OCI-LY1 (cell line): ENCODE data around the gene BET1.

Experiments
- H2AFZ ChIP-seq: fragments of 200-600 bp; sonication (generic), shearing (Covaris generic); 2 replicates; pipeline ENCODE4 v1.6.0; 2014; ENCODE audit warnings: antibody characterized with exemption, mild to moderate bottlenecking, low read length
- H3F3A ChIP-seq: fragments of 200-600 bp; sonication (generic), shearing (Covaris generic); 2 replicates; pipeline ENCODE4 v1.6.0; 2014; ENCODE audit warnings: mild to moderate bottlenecking, antibody characterized with exemption, low read length, moderate library complexity; ENCODE audit not compliant: insufficient read depth
- H3K27ac ChIP-seq: fragments of 200-600 bp; sonication (generic); 2 replicates; pipeline ENCODE4 v1.5.1; 2014; ENCODE audit warnings: low read length, mixed run types, mild to moderate bottlenecking, low read depth; ENCODE audit not compliant: poor library complexity, severe bottlenecking
- H3K27me3 ChIP-seq: fragments of 200-600 bp; sonication (generic); 2 replicates; pipeline ENCODE4 v1.6.0; 2014; ENCODE audit warnings: antibody characterized with exemption, mild to moderate bottlenecking, low read length, moderate library complexity; ENCODE audit not compliant: insufficient read depth
- H3K36me3 ChIP-seq: fragments of 200-600 bp; sonication (generic); 2 replicates; pipeline ENCODE4 v1.6.1; 2014; ENCODE audit warnings: mild to moderate bottlenecking, antibody characterized with exemption, low read length, moderate library complexity, mixed read lengths; ENCODE audit not compliant: insufficient read depth
- H3K4me1 ChIP-seq: fragments of 200-600 bp; sonication (generic); 2 replicates; pipeline ENCODE4 v1.5.1; 2014; ENCODE audit warnings: mild to moderate bottlenecking, low read length, moderate library complexity; ENCODE audit not compliant: insufficient read depth, severe bottlenecking
- H3K4me2 ChIP-seq: fragments of 200-600 bp; sonication (generic), shearing (Covaris generic); 2 replicates; pipeline ENCODE4 v1.6.1; 2014; ENCODE audit warnings: low read length
- H3K4me3 ChIP-seq: fragments of 200-600 bp; sonication (generic); 2 replicates; pipeline ENCODE4 v1.5.1; 2014; ENCODE audit warnings: low read length, low read depth, mild to moderate bottlenecking, mixed read lengths; ENCODE audit not compliant: poor library complexity, severe bottlenecking
- H3K79me2 ChIP-seq: fragments of 200-600 bp; shearing (Covaris generic); 2 replicates; pipeline ENCODE4 v1.6.1; 2016; ENCODE audit warnings: mixed run types, low read length, mixed read lengths; ENCODE audit not compliant: insufficient read depth
- H3K9ac ChIP-seq: fragments of 200-600 bp; sonication (generic), shearing (Covaris generic); 2 replicates; pipeline ENCODE4 v1.6.1; 2014; ENCODE audit warnings: mild to moderate bottlenecking, low read length, mixed read lengths
- H3K9me2 ChIP-seq: fragments of 200-600 bp; sonication (generic), shearing (Covaris generic); 2 replicates; pipeline ENCODE4 v1.6.1; 2014; ENCODE audit warnings: low read depth, mild to moderate bottlenecking, low read length, mixed read lengths
- H3K9me3 ChIP-seq: fragments of 200-600 bp; shearing (Covaris generic); 2 replicates; pipeline ENCODE4 v1.6.1; 2014; ENCODE audit warnings: low read length, mixed read lengths
- H4K20me1 ChIP-seq: fragments of 200-600 bp; sonication (generic), shearing (Covaris generic); 2 replicates; pipeline ENCODE4 v1.6.0; 2016; ENCODE audit warnings: mild to moderate bottlenecking, low read length; ENCODE audit not compliant: insufficient read depth
- EZH2 ChIP-seq: fragments of 200-600 bp; sonication (generic), shearing (Covaris generic); IDR thresholded peaks from 2 replicates; pipeline ENCODE4 v1.8.0; 2017; ENCODE audit warnings: borderline replicate concordance, mixed run types, mild to moderate bottlenecking, antibody characterized with exemption, low read length, moderate library complexity, mixed read lengths
- TF ChIP-seq, protein P1 (sequence below): fragments of 200-600 bp; sonication (generic), shearing (Covaris generic); IDR thresholded peaks from 2 replicates; pipeline ENCODE4 v1.5.1; 2017; ENCODE audit warnings: mild to moderate bottlenecking, antibody characterized with exemption, low read length, moderate library complexity, mixed read lengths

BET1 gene

DNA sequence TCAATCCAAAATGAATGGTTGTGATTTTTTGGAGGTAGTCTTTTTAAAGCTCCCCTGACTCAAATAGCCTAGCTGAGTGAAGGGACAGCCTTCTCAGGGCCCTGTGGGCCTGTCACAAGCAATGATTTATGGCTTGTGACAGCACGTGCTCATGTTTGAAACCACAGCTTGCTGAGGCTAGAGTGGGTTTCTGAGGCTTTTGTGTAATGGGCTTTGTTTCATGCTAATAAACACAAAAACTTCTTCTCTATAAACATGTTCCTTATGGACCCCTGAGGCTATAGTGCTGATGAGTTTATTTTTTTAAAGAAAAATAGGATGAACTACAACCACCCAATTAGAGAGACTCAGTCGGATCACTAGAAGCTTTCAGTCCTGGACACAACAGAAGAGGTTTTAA is 36.1 kb upstream of the BET1 start:
- Histone ChIP-seq H3K4me2 (peak overlapping the region; percentile 10; the same call in 1 of the 2 replicates), H3K27ac (peak overlapping the region; percentile 80), H3K4me1 (peaks cover 82% of the 10 kb centered on the region), H2AFZ (no peak overlapping the region), H3K36me3 (no peaks in the 10 kb centered on the region), H3K79me2 (no peaks in the 10 kb centered on the region), H3K4me3 (no peak overlapping the region), H3K9ac (peak overlapping the region; percentile 24; the same call in 1 of the 2 replicates), H3F3A (no peaks in the 10 kb centered on the region), H4K20me1 (no peaks in the 10 kb centered on the region), H3K27me3 (no peaks in the 10 kb centered on the region), H3K9me2 (no peaks in the 10 kb centered on the region), H3K9me3 (no peaks in the 10 kb centered on the region)
- TF ChIP-seq, protein P1, sequence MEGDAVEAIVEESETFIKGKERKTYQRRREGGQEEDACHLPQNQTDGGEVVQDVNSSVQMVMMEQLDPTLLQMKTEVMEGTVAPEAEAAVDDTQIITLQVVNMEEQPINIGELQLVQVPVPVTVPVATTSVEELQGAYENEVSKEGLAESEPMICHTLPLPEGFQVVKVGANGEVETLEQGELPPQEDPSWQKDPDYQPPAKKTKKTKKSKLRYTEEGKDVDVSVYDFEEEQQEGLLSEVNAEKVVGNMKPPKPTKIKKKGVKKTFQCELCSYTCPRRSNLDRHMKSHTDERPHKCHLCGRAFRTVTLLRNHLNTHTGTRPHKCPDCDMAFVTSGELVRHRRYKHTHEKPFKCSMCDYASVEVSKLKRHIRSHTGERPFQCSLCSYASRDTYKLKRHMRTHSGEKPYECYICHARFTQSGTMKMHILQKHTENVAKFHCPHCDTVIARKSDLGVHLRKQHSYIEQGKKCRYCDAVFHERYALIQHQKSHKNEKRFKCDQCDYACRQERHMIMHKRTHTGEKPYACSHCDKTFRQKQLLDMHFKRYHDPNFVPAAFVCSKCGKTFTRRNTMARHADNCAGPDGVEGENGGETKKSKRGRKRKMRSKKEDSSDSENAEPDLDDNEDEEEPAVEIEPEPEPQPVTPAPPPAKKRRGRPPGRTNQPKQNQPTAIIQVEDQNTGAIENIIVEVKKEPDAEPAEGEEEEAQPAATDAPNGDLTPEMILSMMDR, result no peak
- TF ChIP-seq EZH2, result no peak

DNA sequence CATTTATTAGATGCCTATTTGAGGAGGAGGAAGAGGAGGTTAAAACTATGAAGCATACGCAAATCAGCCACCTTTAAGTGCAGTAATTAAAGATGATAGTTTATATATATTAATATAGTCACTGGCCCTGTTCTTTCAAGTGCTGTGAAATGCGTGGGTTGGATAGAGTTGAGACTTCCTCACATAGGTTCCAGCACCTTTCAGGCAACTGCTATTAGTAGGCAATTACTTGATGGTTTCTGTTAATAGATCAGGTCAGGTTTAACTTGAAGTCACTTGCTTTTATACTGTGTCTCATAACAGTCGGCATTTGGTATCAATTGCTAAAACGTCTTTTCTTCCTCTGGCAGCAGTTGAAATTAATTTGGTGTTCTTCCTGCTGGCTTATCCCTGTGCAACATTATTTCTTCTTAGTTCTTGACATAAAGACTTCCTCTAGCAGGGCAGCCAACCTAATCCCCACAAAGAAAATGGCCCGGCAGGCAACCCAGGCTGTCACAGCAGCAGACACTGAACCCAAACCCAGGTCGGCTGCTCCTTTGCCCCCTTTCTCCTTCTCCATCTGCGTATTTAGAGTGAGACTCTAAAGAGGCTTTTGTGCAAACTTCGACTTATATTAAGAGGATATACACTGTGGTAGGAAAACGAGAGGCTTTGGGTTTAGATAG is 35.3 kb upstream of the BET1 start:
- H3K9me3 ChIP-seq, result no peaks in the 10 kb centered on the region; the same call in 1 of the 2 replicates
- no peaks in the 10 kb centered on the region for H4K20me1 ChIP-seq
- H3K79me2 ChIP-seq, result no peaks in the 10 kb centered on the region
- H2AFZ ChIP-seq, result peak overlapping the region; percentile 43; the same call in 1 of the 2 replicates
- H3K4me3 ChIP-seq, result no peak overlapping the region
- H3K9me2 ChIP-seq, result no peaks in the 10 kb centered on the region
- H3K4me1 ChIP-seq, result peaks cover 75% of the 10 kb centered on the region
- peak overlapping the region; percentile 24; the same call in 1 of the 2 replicates for H3K9ac ChIP-seq
- peak overlapping the region; percentile 80 for H3K27ac ChIP-seq
- TF ChIP-seq, protein P1, result no peak
- TF ChIP-seq EZH2, result no peak
- no peaks in the 10 kb centered on the region for H3K36me3 ChIP-seq
- no peaks in the 10 kb centered on the region for H3F3A ChIP-seq
- peak overlapping the region; percentile 10 for H3K4me2 ChIP-seq
- no peaks in the 10 kb centered on the region for H3K27me3 ChIP-seq

DNA sequence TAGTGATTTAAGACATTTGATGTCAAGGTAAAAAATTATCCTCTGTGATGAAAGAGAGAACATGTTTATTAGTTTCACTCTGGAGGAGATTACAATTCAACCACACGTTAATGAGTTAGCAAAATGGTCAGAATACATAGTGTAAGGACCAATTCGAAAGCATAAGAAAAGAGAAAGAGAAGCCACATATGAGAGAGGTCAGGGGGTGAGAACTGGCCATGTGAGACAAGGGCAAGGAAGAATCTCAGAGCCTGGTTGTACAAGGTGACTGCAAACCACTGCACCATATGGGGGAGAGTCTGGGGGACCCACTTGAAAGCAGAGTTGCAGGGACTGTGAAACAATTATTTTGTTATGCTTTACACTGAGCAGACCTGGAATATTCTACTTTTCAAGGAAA is 27.7 kb upstream of the BET1 start:
- peaks cover 36% of the 10 kb centered on the region for H3K4me1 ChIP-seq
- TF ChIP-seq, protein P1, result no peak
- no peak for TF ChIP-seq EZH2

More for the DNA sequence above, 27.7 kb upstream of the BET1 start:
- no peaks in the 10 kb centered on the region; the same call in 1 of the 2 replicates for H3K9me3 ChIP-seq
- H3F3A ChIP-seq, result no peaks in the 10 kb centered on the region
- H3K79me2 ChIP-seq, result no peaks in the 10 kb centered on the region
- no peaks in the 10 kb centered on the region; the same call in 1 of the 2 replicates for H3K36me3 ChIP-seq
- no peaks in the 10 kb centered on the region for H3K27me3 ChIP-seq
- no peak overlapping the region for H3K4me3 ChIP-seq
- no peak overlapping the region for H2AFZ ChIP-seq
- H3K9ac ChIP-seq, result no peak overlapping the region
- no peaks in the 10 kb centered on the region for H4K20me1 ChIP-seq
- H3K4me2 ChIP-seq, result no peak overlapping the region
- no peak overlapping the region for H3K27ac ChIP-seq
- no peaks in the 10 kb centered on the region for H3K9me2 ChIP-seq
